ENCODE results near the gene GUCY2F.

Gene GUCY2F

DNA sequence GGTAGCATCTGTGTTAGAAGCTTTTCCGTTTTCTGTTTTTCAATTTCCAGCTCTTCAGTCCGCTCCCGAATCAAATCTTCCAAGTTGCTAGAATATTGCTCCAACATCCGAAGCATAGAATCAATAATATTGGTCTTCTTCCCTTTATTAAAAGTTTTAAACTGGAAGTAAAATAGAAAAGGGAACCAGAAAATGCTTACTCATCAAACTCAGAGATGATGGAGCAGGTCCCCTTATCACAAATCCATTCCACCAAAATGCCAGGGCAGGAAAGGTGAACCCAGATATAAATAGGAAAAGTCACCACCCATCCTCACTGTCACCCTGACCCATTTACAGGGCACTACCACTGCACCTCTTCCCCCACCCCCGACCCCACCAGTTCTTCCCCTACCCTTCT lies 89.0 kb downstream of the GUCY2F start:
- DNase-seq: no peak

DNA sequence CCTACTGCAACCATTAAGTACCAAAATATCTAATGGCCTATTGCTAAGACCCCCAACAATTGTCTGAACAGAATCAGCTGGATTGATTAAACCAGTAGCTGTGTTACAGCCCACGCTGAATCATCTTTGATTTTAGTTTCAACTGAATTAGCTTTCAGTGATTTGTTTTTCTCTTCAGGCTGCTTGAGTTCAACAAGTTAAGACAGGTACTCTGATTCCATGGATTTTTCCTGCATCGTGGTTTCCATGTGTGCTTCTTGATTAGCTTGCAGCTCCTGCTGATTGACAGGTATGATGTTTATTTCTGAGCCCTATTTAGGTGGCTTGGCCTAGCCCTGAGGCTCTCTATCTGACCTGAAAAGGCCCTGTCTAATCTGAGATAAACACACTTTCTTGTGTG lies 91.3 kb downstream of the GUCY2F start:
- no peak for DNase-seq

DNA sequence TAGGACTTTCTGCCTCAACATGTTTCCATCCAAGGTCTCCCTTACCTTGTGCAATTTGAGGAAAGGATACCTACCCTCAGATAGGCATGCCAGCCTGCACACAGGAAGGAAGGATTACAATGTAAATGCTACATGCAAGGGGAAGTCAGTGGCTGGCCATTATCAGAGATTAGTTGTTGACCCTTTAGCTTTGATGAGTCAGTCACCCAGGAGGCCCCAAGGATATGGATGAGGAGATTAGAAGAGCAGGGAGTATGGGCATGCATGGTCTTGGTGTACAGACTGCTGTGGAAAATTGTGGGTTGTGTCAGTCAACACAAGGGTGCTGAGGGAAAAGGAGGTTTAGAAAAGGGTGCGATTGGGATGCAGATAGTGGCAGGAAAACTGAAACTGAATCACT lies 92.0 kb downstream of the GUCY2F start:
- DNase-seq: no peak

DNA sequence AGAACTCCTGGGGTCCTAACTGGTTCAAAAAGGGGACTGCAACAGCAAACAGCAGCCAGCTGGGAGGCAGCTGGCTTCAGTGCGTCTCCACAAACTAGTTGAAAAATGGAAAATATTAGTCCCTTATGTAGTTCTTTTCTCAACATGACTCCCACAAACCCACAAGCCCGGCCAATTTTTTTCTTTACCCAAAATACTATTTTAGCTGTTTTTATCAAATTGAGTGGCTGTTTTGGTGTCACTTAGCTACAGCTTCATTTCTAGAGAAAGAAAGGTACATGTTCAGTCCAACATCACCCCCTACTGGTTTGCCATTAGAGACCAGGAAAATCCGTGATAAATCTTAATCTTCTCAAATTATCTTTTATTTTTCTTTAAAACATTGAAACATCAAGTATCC lies 97.2 kb downstream of the GUCY2F start:
- DNase-seq: no peak

DNA sequence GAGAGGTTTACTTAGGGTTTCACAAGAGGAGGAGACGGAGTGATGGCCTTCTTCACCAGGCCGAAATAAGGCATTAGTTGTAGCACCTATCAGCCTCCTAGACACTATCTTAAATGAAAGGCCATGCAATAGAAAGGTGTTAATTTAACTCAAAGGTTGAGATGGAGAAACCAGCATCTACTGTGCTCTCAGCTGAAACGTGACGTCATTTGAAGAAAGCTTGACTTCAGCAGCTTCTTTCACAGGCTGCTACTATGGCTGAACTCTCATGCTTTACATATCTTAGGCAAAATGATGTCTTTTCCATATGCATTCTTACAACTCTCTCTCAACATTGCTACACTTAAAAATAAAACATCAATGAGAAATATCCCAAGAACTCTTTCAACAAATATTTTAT lies 99.6 kb downstream of the GUCY2F start:
- no peak for DNase-seq

DNA sequence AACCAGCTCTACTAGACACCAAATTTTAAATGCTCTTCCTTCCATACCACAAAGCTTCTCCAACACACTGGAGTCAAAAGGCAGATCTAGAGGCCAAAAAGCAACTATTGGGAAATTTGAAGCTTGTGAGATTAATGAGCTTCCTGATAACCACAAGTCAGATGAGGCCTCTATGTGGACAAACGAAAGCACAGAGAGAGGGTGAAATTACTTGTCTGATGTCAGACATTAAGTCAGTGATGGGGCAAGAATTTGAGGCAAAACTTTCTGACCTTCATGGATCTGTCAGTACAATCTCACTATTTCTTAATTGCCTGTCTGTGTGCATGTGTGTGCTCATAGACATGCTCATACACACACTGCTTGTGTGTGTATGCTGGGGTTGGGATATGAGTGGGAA lies 103.6 kb downstream of the GUCY2F start:
- no peak for DNase-seq

DNA sequence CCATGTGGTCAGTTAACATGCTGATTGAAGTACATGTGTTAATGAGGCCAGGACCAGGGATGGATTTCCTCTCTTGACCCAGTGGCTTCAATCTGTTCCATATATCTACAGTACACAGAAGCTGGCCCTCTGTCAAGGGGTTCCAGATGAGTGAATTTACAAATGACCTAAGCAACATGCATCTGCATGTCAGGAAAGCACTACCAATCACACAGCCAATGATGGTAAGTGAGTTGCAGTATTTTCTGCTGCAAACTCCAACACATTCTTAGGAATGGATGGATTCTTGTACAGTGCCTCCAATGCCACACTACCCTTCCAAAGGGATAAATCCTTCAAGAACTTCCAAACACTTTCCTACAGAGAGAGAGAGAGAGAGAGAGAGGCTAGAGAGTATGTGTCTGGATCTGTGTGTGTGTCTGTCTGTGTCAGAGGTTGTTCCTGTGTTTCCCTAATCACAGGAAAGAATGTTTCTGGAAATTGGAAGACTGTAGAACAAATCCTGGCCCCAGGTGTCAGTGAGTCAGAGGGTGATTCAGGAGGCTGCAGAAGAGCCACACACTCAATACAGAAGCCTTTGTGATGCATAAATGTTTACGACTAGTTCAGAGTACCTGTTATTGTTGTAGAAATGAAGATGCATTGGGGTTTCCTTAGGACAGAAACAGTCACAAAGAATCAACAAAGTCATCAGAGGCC lies 107.5 kb downstream of the GUCY2F start:
- no peak for DNase-seq

DNA sequence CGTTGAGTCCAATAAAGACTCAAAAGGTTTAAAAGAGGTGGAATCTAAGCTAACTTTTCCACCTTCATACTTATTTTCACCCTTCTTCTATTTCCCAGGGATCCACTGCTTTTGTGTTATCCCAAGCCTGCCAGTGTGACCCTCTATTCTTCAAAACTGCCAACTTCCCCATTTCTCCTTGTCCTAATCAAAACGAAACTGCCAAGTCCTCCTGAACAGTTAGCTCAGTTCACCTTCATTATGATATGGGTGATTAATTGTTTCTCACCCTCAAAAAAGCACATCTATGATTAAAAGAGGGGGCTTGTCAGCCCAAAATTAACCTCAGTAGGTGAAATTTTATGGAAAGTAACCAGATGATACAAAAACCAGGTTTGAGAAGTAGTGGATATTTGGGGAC lies 108.4 kb downstream of the GUCY2F start:
- DNase-seq: no peak

DNA sequence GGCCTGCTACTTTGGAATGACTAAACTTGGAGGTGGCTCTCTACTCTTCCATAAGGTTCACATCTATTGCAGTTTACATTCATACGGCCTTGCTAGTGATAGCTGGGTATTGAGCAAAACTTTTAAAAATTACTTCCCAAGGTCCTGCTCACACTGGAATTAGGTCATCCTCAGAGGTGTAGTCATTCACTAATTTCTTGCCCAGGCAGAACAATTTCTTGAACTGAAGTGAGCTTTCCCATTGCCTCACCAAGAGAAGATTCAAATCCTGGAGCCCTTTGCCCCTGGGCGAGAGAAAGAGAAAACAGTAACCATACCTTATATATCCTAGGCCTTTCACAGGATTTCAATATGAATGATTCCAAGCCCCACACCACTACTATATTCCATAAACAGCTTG lies 109.2 kb downstream of the GUCY2F start:
- DNase-seq: no peak

DNA sequence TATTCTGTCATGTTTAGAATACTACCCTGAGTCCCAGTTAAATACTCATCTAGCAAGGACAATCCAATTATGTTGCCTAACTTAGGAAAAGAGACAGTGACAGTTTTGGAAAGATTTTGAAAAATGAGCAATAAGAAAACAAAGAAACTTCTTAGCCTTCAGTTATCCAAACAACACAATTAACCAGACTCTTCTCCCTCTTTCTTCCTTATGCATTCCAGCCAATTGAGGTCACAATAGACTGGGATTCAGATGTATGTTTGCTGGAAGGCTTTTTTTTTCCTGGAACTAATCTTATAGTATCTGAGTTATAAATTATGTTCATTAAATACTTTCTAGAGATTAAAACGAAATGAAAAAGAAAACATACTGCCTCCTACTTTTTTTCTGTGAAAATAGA lies 109.6 kb downstream of the GUCY2F start:
- no peak for DNase-seq

DNA sequence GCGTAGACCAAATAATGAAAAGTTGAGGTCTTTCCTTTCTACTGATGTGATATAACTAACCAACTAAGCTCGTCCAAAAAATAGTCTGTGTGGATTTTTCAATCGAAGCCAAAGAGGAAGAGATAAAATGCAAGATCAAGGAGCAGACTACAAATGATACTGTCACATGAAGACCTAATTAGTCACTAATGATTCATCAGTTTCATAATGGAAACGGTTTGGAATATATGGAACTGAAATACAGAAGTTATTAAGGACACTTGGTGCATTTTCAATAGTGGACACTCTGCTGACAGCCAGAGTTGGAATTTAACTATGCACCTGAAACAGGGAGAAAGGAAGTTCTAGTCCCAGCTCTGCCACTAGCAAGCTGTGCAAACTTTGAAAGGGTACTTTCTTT lies 119.8 kb downstream of the GUCY2F start:
- DNase-seq: no peak

DNA sequence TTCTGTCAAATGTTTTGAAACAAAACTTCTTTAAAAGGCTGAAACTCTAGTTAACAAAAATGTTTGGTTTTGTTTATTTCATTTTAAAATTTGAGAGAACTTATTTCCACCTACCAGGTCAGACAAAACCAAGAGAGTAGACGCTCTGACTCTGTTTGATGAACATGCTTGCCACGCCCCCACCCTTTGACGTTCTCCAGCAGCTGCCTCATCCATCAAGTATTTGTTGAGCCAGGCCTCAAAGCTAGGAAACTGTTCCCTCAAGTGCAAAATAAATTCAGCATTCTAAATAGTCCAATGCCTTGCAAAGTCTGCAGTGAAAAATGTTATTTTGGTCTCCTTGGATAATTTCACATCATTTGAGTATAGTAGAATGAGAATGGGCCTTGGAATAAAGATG lies 121.6 kb downstream of the GUCY2F start:
- no peak for DNase-seq

DNA sequence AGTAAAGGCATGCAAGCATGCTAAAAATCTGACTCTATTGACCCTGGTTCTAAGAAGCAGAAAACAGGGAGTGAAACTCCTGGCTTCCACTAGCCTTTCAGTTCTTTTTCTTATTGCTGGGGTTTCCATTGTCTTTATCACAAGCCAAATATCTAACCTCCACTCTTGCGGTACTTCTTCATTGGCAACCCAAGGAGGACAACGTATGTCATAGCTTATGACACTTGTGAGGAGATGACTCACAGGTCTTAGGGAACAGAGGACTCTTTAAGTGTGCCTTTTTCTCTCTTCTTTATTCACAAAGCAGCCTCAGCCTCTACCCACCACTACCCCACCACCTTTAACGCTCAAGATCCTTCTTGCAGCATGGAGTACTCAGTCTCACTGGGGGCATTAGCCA lies 124.2 kb downstream of the GUCY2F start:
- DNase-seq: no peak

DNA sequence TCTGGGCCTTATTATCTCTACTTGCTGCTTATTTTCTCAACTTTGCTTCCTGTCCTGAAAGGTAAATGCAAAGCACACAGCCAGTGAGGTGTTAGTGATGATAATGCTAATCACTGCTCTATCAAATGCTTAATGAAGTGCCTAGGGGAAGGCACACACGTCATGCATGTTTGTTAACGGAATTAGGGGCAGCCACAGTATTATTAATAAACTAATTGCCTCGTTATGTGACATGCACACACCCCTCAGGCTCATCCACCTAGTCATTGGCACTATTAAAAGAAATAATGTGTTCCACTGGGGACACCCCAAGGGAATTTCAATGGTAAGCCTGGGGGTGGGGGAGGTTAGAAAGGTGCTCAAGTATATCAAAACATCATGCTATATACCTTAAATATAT lies 125.2 kb downstream of the GUCY2F start:
- no peak for DNase-seq

DNA sequence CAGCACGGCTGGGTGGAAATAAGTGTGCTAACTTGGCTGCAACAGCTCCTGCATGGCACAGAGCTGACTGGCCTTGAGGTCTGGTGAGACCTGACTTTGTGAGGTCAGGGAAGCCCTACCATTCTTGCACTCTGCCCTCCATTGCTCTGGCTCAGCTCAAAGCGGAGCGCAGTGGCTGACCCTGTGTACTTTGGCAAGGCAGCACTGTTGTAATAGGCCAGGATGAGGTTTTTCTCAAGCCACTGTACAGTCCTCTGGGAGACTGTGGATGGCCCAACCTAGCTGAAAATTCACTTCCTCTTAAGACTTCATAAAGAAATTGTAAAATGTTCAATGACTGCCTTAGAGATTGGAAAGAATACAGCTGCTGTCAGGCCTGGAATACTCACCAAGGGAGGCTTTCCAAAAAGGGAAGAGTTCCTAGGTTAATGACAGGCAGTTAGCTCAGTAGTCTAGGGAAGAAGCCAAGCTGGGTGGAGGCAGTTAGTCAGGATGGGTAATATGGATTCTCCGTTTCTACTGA lies 129.8 kb downstream of the GUCY2F start:
- no peak for DNase-seq

DNA sequence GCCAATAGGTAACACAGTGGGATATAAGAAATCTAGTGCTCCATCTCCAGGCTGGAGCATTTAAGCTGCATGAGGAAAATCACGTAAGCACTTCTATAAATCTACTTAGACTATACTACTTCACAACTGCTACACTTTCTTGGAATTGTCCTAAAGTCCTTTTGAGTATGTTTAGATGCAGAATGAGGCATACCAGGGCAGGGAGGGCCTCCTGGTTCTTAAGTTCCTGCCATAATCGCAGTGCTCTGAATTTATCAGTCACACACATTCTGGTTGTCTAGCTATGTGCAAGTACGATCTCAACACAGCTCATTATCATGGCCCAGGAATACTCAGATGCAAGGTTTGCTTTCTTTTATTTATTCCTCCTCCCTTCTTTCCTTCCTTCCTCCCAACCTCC lies 130.3 kb downstream of the GUCY2F start:
- no peak for DNase-seq

DNA sequence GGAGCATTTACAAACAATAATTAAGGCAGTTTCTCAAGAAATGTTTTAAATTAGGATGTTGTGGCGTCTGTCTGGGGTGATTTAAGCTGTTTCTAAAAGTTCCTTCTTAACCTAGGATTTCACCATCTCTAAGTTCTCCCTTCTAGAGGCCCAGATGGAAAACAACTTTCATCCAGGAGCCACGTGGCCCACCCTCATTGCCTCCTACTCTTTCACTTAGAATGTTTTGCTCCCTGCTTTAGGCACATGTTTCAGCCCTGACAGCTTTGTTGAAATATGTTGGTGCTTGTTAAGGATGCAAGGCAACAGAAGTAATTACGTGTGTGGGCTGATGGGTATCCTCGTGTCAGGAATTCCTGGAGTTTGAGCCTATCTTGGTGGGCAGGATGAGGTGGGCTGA lies 131.3 kb downstream of the GUCY2F start:
- DNase-seq: no peak

DNA sequence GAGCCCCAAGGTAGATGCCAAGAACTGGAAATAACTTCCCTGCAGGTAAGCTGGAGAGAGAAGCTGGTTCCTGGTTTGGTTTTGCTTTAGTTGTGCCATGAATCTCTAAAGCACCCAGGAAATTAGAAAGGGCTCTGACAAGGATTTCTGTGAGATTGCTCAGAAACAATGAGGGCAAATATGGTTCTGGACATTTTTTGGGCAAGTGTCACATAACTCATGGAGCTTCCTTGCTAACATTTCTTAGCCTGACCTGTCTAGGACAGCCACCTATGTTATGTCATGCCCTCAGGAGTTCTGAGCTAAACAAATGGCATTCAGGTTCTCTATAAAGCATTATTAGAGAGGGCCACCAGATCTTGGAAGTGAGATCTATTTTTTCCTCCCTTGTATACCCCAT lies 131.8 kb downstream of the GUCY2F start:
- DNase-seq: no peak

DNA sequence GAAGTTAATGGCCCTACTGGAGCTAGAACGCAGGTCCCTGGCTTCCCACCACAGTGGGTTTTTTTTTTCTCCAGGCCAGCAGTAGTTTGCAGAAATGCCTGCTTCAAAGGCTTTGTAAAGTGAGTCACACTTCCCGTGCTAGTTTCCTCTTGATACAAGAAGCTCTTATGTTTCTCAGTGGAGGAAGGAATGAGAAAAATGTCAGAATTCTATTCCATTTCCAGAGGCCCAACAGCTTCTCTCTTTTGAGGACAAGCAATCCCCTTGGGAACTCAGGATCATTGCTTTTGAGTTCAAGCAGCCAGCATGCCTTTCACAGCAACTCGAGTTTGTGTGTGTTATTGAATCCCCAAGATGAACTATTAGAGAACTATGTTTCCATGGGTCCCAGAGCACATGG lies 134.3 kb downstream of the GUCY2F start:
- DNase-seq: no peak

DNA sequence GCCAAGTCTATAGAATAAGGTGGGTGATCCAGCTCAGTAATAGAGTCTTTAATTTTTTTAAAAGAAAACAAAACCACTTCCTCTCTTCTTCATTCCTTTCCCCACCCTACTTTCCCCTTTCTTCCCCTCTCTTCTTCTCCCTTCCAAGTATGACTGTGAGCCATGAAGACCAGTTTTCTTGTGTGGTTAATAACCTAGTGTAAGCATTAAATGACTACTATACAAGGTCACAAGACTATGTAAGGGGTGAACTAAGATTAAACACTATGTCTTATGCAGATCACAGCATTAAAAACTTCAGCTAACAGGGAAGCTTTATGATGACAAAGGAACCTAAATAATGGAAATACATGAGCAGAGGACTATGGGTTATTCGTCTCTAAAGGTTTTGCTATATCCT lies 135.4 kb downstream of the GUCY2F start:
- no peak for DNase-seq

DNA sequence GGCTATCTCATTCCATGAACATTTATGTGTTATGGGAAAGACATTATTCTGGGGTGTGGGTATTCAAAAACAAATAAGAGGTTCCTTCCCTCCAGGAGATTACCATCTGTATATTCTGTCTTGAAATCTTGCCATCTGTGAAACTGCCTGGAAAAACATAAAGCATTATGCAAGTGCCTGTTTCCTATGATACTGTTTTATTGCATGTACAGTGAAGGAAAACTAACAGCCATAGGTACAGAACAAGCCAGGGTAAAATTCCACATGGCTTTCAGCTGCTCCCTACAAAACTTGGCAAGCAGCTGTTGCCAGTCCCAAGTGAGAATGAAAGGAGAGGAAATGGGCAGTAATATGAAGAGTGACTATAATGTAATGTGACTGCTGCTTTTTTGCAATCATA lies 136.0 kb downstream of the GUCY2F start:
- DNase-seq: no peak

DNA sequence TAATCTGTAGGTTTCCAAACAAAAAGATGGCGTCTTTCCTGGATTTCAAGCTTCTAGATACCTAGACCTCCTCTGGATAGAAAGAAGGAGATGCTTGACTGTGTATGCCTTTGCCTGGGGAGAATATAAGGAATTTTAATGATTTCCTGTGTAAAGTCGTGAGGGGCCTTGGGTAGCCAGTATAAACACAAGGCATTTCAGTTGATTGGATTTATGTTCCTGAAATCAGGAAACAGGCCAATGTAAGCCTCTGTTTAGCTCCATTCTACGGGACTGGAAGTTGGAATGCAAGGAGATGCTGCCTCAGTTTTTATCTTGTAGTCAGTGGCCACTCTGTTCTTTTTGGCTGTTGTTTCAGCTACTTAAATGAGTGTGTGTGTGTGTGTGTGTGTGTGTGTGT lies 137.2 kb downstream of the GUCY2F start:
- DNase-seq: no peak

DNA sequence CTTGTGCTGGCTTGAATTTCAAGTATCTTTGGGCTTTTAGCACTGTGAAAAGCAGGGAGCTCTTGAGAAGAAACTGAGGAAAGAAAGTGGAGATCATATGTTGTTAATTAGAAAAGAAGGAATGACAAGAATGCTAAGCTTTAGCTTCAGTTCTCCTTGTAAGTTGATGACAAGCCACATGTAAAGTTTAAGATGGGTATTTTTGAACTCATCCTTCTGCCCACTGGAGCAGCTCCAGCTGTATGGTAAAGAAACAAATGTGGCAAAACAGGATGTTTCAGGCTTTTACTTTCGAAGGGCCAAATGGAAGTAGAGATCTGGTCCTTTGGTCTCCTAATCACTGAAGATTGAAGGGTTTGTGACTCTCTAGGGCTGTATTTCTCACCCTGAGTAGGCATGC lies 137.8 kb downstream of the GUCY2F start:
- DNase-seq: no peak

DNA sequence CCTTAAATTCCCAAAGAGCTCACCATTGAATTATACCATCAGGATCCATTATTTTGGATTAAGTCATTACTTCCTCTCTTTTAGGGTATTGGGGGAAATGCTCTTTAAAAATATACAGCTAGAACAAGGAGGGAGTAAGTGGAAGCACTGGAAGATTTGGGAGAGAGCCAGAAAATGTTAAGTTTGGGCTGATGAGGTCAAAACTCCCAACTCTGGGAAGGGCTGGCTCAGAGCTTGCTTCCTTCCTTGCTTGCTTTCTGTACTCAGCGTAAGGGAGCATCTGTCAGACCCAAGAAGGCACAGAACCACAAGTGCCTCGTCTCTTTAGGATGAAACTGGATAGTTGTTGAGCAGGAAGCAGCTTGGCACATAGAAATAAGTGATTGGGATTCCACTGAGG lies 138.2 kb downstream of the GUCY2F start:
- DNase-seq: no peak

DNA sequence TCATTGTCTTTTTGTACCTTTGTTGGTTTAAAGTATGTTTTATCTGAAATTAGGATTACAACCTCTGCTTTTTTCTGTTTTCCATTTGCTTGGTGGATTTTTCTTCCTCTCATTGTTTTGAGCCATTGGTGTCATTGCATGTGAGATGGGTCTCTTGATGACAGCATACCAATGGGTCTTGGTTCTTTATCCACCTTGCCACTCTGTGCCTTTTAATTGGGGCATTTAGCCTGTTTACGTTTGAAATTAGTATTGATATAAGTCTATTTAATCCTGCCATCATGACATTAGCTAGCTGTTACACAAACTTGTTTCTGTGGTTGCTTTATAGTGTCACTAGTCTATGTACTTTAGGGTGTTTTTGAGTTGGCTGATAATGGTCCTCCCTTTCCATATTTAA lies 145.7 kb downstream of the GUCY2F start:
- DNase-seq: no peak

DNA sequence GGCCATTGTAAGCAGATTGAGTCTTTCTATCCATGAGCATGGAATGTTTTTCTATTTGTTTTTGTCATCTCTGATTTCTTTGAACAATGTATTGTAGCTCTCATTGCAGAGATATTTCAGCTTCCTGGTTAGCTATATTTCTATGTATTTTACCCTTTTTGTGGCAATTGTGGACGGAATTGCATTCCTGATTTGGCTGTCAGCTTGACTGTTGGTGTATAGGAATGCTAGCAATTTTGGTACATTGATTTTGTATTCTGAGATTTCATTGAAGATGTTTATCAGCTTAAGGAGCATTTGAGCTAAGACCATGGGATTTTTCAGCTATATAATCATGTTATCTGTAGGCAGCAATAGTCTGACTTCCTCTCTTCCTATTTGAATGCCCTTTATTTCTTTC lies 154.6 kb downstream of the GUCY2F start:
- no peak for DNase-seq

Measured in NCI-H1105 (cell line).